HG03558 (cell line): ENCODE measurements around the gene TOMM5.

ENCODE experiments used
- ATAC-seq: cut with Tn5 transposase; IDR thresholded peaks from one replicate; pipeline ENCODE4 v1.9.1; 2021; ENCODE audit warnings: moderate number of reproducible peaks; ENCODE audit not compliant: unreplicated experiment; ENCODE audit errors: extremely low read depth

The TOMM5 gene

DNA sequence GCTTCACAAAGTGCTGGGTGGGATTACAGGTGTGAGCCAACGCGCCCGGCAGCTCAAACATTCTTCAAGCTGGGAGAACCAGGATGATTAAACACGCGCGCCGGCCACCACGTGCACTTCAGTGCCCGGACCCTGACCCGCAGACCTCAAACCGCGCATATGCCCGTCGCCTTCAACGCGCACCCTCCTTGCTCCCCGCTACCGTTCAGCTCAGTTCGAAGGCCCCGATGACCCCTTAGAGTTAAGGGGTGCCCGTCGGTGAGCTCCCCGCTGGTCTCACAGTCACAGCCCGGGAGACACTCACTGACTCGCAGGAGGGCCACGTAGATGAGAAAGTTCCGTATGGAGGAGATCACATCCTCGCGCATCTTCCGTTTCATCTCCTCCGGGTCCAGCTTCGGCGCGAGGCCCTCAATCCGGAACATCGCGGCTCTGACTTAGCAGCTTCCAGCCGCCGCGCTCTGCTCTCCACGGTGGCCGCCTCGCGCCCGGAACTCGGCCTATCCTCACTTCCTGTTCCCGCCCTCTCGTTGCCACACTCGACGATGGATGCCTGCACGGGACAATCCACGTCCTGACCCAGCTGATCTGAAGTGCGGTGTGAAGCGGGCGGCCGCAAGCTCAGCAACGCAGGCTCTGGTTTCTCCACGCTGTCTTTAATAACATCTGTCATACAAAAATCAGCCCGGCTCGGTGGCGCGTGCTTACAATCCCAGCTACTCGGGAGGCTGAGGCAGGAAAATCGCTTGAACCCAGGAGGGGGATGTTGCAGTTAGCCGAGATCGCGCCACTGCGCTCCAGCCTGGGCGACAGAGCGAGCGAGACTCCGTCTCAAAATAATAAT lies at the start of gene TOMM5:
TOMM5 (minus strand) TSS at position 490 of the 844 bp plus-strand sequence; CDS start at position 425, 65 bp downstream.
- ATAC-seq: peak; percentile 54

- ATAC-seq: no peak
Observed at GRCh38 chr9:37641331-37641730, 48.9 kb upstream of the TOMM5 start.

DNA sequence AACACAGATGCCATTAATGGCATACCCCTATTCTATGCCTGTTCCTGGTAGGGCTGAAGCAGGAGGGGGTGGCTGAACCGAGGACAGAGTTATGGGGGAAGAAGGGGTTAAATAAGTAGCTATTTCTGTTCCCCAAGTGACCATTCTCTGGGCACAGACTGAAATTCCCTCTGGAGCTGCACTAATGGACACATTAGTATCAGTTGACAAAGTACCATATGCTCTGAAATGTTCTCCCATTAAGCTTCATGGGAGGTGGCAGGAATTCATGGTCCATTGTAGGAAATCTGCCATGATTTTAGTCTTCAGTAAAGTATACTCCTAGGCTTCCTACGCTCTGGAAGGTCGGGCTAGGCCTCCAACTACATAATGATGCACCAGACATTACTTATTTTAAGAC lies 47.8 kb upstream of the TOMM5 start:
- no peak for ATAC-seq

GRCh38 chr9:37639841-37640240 lies 47.4 kb upstream of the TOMM5 start:
- no peak for ATAC-seq

DNA sequence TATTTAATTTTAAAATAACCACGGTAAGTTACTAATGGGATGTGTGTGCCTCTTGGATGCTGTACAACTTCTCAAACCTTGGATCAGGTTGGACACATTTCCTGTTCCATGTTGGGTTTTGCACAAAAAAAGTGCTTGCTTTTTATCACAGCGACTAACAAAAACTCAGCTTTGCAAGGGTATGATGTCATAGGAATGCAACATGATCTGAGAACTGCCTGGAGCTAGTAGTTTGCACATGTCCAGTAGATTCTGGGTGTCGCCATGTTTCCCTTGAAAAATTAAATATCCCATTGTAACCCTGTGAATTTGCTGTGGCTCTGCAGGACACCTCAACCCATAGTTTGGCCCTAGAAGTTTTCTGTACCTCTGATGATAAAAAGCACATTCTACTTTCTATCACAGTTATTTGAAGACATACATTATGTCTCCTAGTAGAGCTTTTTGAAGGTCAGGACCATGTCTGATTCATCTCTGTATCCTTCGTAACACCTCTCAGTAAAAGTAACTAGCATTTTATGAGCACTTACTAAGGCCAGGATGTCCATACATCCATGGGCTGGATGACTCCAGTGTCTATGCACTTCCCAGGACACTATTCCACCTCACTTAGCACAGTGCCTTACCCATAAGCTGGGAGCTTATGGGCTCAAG lies 46.8 kb upstream of the TOMM5 start:
- no peak for ATAC-seq

DNA sequence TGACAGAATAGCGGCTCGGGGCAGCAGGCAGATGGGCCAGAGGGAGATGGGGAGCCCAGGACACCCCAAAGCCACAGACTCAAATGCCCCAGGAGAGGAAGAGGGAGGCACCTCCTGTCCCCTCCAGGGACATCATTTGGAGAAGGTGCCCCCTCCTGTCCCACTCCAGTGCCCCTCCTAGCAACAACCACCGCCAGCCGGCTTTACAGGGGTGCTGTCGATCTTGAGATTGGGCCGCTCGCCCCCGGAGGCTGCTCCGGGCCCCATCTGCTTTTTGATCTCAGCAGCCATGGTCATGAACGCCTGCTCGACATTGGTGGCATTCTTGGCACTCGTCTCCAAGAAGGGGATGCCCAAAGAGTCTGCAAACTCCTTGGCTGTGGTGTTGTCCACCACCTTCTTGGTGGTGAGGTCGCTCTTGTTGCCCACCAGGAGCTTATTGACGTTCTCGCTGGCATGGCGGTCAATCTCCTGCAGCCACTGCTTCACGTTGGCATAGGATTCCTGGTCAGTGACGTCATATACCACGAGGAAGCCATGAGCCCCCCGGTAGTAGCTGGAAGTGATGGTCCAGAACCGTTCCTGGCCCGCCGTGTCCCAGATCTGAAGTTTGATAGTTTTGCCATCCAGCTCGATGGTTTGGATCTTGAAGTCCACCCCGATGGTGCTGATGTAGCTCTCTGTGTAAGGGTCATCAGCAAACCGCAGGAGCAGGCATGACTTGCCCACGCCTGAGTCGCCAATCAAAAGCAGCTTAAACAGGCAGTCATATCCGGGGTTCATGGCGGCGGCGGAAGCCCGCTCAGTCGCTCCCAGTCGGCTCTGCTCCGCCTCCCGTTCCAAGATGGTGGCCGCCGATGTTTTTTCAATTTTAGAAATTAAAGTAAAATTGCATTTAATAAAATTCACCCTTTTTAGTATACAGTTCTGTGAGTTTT lies 44.4 kb upstream of the TOMM5 start:
- ATAC-seq: no peak

- no peak for ATAC-seq
Observed at GRCh38 chr9:37635808-37636207, 43.4 kb upstream of the TOMM5 start.

DNA sequence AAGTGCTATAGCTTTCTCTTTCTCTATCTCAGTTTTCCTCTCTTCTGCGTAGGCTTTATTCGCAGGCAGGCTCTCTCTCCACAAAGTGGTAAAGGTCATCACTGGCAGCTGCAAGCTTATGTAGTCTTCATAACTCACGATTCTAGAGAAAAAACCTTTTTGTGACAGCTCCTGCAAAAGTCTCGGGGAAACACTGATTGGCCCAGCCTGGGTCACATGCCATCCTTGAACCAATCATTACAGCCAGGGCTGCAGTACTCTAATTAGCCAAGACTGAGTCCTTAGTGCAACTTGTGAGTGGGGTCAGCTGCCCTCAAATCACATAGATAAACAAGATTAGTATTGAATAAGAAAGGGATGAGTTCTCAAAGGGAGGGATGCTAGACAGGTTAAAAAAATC lies 40.1 kb upstream of the TOMM5 start:
- no peak for ATAC-seq

DNA sequence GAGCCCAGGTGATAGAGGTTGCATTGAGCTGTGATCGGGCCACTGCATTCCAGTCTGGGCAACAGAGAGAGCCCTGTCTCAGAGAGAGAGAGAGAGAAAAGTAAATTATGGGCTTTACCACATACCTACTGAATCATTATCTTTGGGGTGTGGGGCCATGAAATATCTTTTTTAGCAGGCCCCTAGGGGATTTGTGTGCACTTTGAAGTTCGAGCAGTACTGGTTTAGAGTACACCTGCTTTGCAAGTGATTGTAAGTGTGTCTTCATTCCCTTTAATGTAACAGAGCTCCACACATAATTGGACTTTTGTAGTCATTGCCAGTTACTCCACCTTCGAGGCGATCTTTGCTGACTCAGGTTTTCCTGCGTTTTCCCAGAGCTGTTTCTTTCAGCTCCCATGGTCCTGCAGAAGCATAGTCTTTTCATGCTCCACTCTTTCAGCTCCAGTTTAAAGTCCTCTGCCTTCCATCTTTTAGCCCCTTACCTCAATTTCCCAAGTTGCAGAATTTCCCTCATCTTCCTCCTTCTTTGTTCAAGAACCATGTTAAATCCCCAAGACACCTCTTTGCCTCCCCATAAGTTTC lies 34.4 kb upstream of the TOMM5 start:
- no peak for ATAC-seq

DNA sequence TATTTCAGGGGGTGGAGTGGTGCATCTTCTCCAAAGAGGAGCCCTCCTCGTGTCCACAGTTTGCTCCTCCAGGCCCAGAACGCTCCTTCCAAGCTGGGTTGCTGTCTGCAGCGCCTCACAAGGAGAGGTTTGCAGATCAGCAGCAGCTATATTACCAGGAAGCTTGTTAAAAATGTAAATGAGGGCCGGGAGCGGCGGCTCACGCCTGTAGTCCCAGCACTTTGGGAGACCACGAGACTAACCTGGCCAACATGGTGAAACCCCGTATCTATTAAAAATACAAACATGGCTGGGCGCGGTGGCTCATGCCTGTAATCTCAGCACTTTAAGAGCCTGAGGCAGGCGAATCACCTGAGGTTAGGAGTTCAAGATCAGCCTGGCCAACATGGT lies 33.4 kb upstream of the TOMM5 start:
- no peak for ATAC-seq

DNA sequence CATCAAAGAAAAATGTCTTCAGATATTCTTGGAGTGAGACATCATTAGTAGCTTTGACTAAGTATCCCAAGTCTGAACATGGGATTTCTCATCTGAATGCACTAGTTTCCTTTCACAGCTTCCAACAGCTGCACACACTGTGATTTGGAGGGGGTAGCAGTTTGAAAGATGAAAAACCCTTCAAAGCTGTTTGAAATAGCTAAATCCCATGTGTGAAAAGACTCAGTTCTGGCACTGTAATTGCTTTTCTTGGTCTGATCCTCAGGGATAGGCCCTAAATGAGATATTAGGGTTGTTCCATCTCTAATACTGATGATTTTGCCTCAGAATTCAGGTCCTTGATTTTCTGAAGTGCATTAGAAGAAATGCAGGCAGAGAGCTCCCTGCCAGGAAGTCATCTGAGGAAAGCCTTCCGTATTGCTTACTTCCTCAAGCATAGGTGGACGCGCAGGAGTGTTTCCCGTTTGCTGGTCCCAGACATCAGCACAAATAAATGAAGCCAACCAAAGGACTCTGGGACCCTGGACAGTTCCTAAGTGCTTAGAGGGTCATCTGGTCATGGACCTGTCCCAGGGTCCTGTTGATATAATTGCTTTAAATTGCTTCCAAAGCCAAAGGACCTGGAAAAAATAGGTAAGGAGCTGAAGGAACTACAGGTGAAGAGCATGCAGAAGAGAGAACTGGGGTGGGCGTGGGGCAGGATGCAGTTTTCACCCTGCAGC lies 32.8 kb upstream of the TOMM5 start:
- ATAC-seq: no peak

GRCh38 chr9:37624073-37624472 lies 31.7 kb upstream of the TOMM5 start:
- ATAC-seq: no peak

DNA sequence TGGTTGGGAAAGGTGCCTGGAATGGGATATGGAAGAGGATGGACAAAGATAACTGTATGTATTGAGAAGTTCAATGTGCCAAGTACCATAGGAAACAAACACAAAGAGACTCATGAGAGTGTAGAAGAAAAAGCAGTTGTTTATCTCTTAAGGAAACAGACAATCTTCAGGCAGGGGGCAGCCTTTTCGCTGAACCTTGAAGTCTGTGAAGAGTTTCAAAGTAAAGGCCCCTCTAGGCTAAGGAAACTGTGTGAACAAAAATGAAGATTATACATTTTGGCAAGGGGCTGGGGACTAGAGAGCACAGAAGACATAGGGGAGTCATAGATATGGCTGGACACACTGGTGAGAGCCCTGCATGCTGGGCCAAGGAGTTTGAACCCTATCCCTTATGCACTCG lies 30.9 kb upstream of the TOMM5 start:
- ATAC-seq: no peak

GRCh38 chr9:37622462-37622861 lies 30.1 kb upstream of the TOMM5 start:
- ATAC-seq: no peak

- no peak for ATAC-seq
Observed at GRCh38 chr9:37621273-37622121, 29.1 kb upstream of the TOMM5 start.

DNA sequence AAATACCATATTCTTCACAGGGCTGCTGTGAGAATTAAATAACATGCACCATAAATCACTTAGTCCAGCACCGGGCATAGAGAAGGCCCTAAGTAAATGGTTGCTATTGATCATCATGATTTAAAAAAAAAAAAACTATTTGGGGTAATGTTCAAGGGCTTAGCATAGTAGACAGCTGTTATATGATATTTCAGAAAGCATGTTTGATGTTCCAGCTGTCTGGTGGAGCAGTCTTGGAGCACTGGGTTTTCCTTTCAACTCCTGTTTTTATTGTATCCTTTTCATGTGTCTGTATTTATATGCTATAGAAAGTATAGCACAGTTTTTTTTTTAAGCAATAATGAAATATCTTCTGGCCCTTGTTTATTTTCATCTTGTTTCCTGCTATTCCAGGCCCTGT lies 28.0 kb upstream of the TOMM5 start:
- ATAC-seq: no peak

DNA sequence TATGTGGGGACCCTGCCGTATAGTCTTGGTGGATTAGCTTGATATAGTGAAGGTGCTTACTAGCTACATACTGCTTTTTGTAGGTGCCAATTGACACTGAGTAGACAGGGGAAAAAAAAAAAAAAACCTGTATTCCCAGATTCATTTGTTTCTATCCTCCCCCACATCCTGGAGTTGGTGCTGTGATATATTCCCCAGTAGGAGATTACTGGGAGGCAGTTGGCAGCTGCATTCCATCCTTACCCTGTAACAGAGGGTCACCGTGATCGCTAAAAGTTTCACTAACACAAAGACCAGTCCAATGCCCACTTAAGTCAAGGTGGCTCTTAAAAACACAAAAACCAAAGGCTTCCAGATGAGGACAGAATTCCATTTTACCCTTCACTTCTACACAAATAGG lies 27.4 kb upstream of the TOMM5 start:
- no peak for ATAC-seq

- no peak for ATAC-seq
Observed at GRCh38 chr9:37618817-37619216, 26.4 kb upstream of the TOMM5 start.

- ATAC-seq: no peak
Observed at GRCh38 chr9:37617832-37618231, 25.4 kb upstream of the TOMM5 start.
